Fibroblast of lung (primary cell): ENCODE data around the gene VAC14. TPM values are rescaled to one million over a fixed set of nuclear protein-coding genes. Genes with fewer than 3 reads are reported as not detected.
"Not testable (repeated sequence)": the region's sequence is repeated elsewhere in the genome, so short reads cannot be mapped to it uniquely, and the experiment has no call there.

Experiments
- DNase-seq, 2 donors: peaks; one replicate each; pipeline versions ENCODE4 v3.0.0 to v3.0.0-alpha.2; 2010; ENCODE audit warnings: low read depth in 2 of 2
- H2AFZ ChIP-seq: 2 replicates; pipeline ENCODE4 v1.5.1; 2012; ENCODE audit warnings: low read length, control low read depth, inconsistent platforms
- H3K27ac ChIP-seq: 2 replicates; pipeline ENCODE4 v1.5.1; 2011; ENCODE audit warnings: low read length, control low read depth; ENCODE audit not compliant: insufficient read depth
- H3K27me3 ChIP-seq: 2 replicates; pipeline ENCODE4 v1.5.1; 2011; ENCODE audit warnings: mild to moderate bottlenecking, low read length; ENCODE audit not compliant: control insufficient read depth, insufficient read depth
- H3K36me3 ChIP-seq: 2 replicates; pipeline ENCODE4 v1.5.1; 2011; ENCODE audit warnings: low read length; ENCODE audit not compliant: control insufficient read depth, insufficient read depth
- H3K4me1 ChIP-seq: 2 replicates; pipeline ENCODE4 v1.5.1; 2011; ENCODE audit warnings: low read length; ENCODE audit not compliant: control insufficient read depth, insufficient read depth; ENCODE audit errors: extremely low read depth
- H3K4me2 ChIP-seq: 2 replicates; pipeline ENCODE4 v1.5.1; 2011; ENCODE audit warnings: low read length, control low read depth; ENCODE audit not compliant: insufficient read depth; ENCODE audit errors: extremely low read depth
- H3K4me3 ChIP-seq, 4 experiments: fragments of 200-600 bp in 1 of 4; sonication (generic) in 1 of 4; replicated peaks in 1 of 4; 2 replicates each; pipeline ENCODE4 v1.5.1; 2011 to 2016; ENCODE audit warnings: low read length in 4 of 4, low read depth in 3 of 4, mild to moderate bottlenecking in 3 of 4, control low read depth in 2 of 4, inconsistent platforms in 1 of 4, mixed read lengths in 1 of 4; ENCODE audit not compliant: insufficient read depth in 1 of 4; ENCODE audit errors: control extremely low read depth in 1 of 4
- H3K79me2 ChIP-seq: 2 replicates; pipeline ENCODE4 v1.5.1; 2012; ENCODE audit warnings: mild to moderate bottlenecking, low read length, inconsistent platforms; ENCODE audit not compliant: control insufficient read depth, insufficient read depth
- H3K9ac ChIP-seq: 2 replicates; pipeline ENCODE4 v1.5.1; 2011; ENCODE audit warnings: mild to moderate bottlenecking, low read length, control low read depth; ENCODE audit not compliant: insufficient read depth
- H3K9me3 ChIP-seq: 2 replicates; pipeline ENCODE4 v1.5.1; 2012; ENCODE audit warnings: low read depth, low read length; ENCODE audit not compliant: control insufficient read depth, insufficient read depth
- H4K20me1 ChIP-seq: 2 replicates; pipeline ENCODE4 v1.5.1; 2011; ENCODE audit warnings: low read length; ENCODE audit not compliant: control insufficient read depth, insufficient read depth; ENCODE audit errors: extremely low read depth
- EZH2 ChIP-seq: IDR thresholded peaks from 2 replicates; pipeline ENCODE4 v1.5.1; 2012; ENCODE audit warnings: low read length, control low read depth, mild to moderate bottlenecking; ENCODE audit errors: missing control alignments
- polyA plus RNA-seq, 2 donors: library from polyadenylated mRNA; depleted of rRNA in 1 of 2; stranded (reverse) in 1 of 2; unstranded in 1 of 2; fragments of >200 nt; gene quantifications; 2 replicates each; pipeline ENCODE4 v1.2.1, GENCODE V29; 2011 to 2012; ENCODE audit warnings: missing spikeins in 1 of 2
- total RNA-seq: library from RNA; depleted of rRNA; stranded (reverse); fragments of >200 nt; gene quantifications from 2 replicates; pipeline ENCODE4 v1.2.1, GENCODE V29; 2014
- TF ChIP-seq, protein P1 (sequence below), 2 donors: IDR thresholded peaks in 1 of 2; conservative IDR thresholded peaks in 1 of 2; 1 replicate in 1 of 2; 2 replicates in 1 of 2; pipeline ENCODE4 v1.5.1; 2011 to 2012; ENCODE audit warnings: low read length in 2 of 2, control low read depth in 1 of 2, inconsistent platforms in 1 of 2, low read depth in 1 of 2, mild to moderate bottlenecking in 1 of 2

The VAC14 gene
- total and polyA plus RNA-seq, 2 donors (not counting 1 experiment from before 2014, with no cell fraction given) = 25.0 to 29.2 TPM

DNA sequence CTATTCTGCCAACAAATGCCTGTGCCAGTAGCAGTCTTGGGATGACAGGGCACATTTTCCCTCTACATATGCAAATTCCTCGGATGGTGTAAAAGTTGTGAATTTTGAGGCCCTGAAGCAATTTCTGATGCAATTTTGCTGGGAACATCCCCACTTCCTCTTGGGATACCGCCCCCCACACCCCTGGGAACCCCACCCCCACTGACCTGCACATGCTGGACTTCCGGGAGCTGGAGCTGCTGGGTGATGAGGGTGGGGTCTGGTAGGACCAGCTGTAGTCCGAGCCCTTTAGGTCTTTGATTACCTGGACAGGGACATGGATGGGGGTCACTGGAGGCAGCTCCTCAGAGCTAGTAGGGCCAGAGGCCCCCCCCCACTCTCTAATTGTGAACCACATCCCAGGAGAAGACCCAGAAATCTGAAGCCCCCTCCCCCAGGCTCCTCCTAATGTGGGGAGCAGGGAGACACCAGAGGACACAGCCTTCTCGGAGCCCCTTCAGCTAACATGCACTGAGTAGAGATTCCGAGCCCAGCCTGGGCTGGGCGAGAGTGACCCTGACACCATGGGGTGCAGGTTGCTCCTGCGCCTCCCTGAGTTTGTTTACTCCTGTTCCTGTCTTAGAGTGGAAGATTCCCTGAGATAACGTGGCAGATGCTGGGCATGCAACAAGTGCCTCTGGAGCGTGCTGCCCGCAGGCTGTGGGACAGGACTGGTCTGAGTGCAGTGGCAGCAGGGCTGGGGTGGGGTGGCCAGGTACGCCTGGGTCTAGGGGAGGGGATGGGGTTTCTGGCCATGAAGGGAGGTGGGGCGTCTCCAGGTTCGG, 124.1 kb downstream of the VAC14 start:
- no peak overlapping the region for H3K4me2 ChIP-seq
- H2AFZ ChIP-seq = no peak overlapping the region
- TF ChIP-seq, protein P1, sequence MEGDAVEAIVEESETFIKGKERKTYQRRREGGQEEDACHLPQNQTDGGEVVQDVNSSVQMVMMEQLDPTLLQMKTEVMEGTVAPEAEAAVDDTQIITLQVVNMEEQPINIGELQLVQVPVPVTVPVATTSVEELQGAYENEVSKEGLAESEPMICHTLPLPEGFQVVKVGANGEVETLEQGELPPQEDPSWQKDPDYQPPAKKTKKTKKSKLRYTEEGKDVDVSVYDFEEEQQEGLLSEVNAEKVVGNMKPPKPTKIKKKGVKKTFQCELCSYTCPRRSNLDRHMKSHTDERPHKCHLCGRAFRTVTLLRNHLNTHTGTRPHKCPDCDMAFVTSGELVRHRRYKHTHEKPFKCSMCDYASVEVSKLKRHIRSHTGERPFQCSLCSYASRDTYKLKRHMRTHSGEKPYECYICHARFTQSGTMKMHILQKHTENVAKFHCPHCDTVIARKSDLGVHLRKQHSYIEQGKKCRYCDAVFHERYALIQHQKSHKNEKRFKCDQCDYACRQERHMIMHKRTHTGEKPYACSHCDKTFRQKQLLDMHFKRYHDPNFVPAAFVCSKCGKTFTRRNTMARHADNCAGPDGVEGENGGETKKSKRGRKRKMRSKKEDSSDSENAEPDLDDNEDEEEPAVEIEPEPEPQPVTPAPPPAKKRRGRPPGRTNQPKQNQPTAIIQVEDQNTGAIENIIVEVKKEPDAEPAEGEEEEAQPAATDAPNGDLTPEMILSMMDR (conservative IDR thresholded peaks at IDR 0.05 in 1 of 2, IDR thresholded peaks at IDR 0.05 in 1 of 2; ENCODE audit: low read depth in 1 of 2, low read length in 2 of 2) = no peak
- TF ChIP-seq EZH2 = no peak
- no peaks in the 10 kb centered on the region for H3K9me3 ChIP-seq
- H4K20me1 ChIP-seq = no peaks in the 10 kb centered on the region
- H3K27me3 ChIP-seq = no peaks in the 10 kb centered on the region
- peaks cover 15% of the 10 kb centered on the region for H3K4me1 ChIP-seq
- peak overlapping the region; percentile 7 for H3K9ac ChIP-seq
- peaks cover 52% of the 10 kb centered on the region for H3K36me3 ChIP-seq
- H3K79me2 ChIP-seq = peaks cover 61% of the 10 kb centered on the region
- H3K27ac ChIP-seq = peak overlapping the region; percentile 0
- DNase-seq = no peak
- H3K4me3 ChIP-seq = no peak overlapping the region

DNA sequence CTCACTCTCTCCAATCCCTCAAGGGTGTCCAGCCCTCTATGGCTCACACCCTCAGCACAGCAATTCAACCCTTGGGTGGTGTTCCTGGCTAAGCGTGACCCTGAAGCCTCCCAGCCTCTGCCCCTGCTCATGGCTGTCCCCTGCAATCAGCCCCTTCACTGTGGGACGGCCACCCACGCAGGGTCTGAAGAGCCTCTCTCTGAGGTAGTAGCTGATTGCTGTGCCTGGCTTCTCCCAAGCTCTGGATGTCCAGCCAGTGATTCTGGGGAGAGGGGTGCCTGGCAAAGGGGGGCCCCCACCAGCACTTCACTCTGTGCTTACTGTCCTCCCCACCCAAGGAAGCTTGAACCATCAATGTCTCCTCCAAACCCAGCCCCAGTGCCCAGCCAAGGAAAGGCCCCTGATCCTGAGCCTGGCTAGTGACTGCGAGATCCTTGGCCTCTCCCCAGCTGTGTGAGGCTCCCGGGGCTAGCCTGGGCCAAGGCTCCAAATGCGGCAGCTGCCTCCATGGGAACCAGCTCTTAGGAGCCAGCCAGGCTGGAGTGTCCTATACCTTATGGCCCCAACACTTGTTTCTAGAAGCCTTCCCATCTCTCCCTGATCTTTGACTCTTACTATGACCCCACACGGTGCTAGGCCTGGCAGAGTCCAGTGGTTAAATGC, 125.0 kb downstream of the VAC14 start:
- peaks cover 9% of the 10 kb centered on the region for H3K4me1 ChIP-seq
- DNase-seq = no peak
- no peak overlapping the region for H3K4me3 ChIP-seq
- no peaks in the 10 kb centered on the region for H3K9me3 ChIP-seq
- peaks cover 56% of the 10 kb centered on the region for H3K79me2 ChIP-seq
- H3K36me3 ChIP-seq = peaks cover 56% of the 10 kb centered on the region
- H3K27me3 ChIP-seq = no peaks in the 10 kb centered on the region
- H2AFZ ChIP-seq = no peak overlapping the region
- TF ChIP-seq, protein P1 (conservative IDR thresholded peaks at IDR 0.05 in 1 of 2, IDR thresholded peaks at IDR 0.05 in 1 of 2; ENCODE audit: low read depth in 1 of 2, low read length in 2 of 2) = no peak
- no peak for TF ChIP-seq EZH2
- no peak overlapping the region for H3K4me2 ChIP-seq
- H4K20me1 ChIP-seq = no peaks in the 10 kb centered on the region
- no peak overlapping the region for H3K9ac ChIP-seq
- H3K27ac ChIP-seq = peak overlapping the region; percentile 0

DNA sequence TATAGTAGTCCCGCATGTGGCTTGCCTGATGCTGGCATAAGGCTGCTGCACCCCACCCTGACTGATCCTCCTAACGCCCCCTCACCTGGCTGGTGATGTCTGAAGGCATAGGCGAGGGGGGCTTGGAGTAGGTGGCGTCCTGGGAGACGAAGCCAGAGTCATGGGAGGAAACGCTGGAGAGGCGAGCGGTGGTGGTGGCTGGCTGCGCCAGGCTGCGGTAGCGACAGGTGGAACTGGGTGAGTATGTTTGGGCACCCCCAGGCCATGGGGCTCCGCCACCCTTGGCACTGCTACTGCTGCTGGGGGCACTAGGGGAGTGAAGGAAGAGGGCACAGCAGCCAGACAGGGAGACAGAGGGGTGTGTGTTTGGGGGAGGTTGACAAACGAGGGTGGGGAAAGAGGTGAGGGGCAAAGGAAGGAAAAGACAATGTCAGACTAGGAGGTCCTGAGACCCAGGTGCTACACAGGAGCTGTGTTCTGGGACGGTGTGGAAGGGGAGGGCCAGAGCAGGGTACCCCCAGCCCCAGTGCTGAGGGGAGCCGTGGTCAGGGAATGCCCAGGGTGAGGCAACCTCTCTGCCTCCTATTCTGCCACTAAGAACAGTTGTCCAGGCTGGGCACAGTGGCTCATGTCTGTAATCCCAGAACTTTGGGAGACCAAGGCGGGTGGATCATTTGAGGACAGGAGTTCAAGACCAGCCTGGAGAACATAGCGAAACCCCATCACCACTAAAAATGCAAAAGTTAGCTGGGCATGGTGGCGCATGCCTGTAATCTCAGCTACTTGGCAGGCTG, 126.5 kb downstream of the VAC14 start:
- no peak for DNase-seq
- no peak for TF ChIP-seq EZH2
- TF ChIP-seq, protein P1 (conservative IDR thresholded peaks at IDR 0.05 in 1 of 2, IDR thresholded peaks at IDR 0.05 in 1 of 2; ENCODE audit: low read depth in 1 of 2, low read length in 2 of 2) = no peak
- H3K27ac ChIP-seq = no peak overlapping the region
- H3K9ac ChIP-seq = no peak overlapping the region
- no peaks in the 10 kb centered on the region for H4K20me1 ChIP-seq
- H3K27me3 ChIP-seq = no peaks in the 10 kb centered on the region
- no peak overlapping the region for H2AFZ ChIP-seq
- H3K79me2 ChIP-seq = peaks cover 49% of the 10 kb centered on the region
- H3K4me3 ChIP-seq = no peak overlapping the region
- H3K36me3 ChIP-seq = peaks cover 55% of the 10 kb centered on the region
- no peaks in the 10 kb centered on the region for H3K4me1 ChIP-seq
- H3K9me3 ChIP-seq = no peaks in the 10 kb centered on the region
- H3K4me2 ChIP-seq = no peak overlapping the region

DNA sequence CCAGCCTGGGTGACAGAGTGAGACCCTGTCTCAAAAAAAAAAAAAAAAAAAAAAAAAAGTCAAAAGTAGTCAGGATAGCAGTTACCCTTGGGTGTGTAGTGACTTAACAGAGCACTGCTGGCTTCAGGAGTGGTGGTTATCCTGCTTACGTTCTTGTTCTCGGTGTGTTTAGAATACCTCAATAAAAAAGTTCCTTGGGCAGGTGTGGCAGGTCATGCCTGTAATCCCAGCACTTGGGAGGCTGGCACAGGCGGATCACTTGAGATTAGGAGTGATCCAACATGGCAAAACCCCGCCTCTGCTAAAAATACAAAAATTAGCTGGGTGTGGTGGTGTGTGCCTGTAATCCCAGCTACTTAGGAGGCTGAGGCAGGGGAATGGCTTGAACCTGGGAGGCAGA, 130.0 kb downstream of the VAC14 start:
- Histone ChIP-seq H3K79me2 (peaks cover 26% of the 10 kb centered on the region), H3K36me3 (peaks cover 34% of the 10 kb centered on the region)
- not testable (repeated sequence) for H3K9me3 ChIP-seq, DNase-seq, H3K4me1 ChIP-seq, H3K27ac ChIP-seq, H3K9ac ChIP-seq, H4K20me1 ChIP-seq, H2AFZ ChIP-seq, H3K4me2 ChIP-seq, H3K4me3 ChIP-seq, H3K27me3 ChIP-seq
